GM12872 (cell line): ENCODE measurements around the gene PRIM1.

ENCODE experiments used
- TF ChIP-seq, protein P1 (sequence below): IDR thresholded peaks from 3 replicates; pipeline ENCODE4 v1.5.1; 2011; ENCODE audit warnings: low read depth, mild to moderate bottlenecking, low read length, moderate library complexity; ENCODE audit not compliant: insufficient read depth

PRIM1 gene

DNA sequence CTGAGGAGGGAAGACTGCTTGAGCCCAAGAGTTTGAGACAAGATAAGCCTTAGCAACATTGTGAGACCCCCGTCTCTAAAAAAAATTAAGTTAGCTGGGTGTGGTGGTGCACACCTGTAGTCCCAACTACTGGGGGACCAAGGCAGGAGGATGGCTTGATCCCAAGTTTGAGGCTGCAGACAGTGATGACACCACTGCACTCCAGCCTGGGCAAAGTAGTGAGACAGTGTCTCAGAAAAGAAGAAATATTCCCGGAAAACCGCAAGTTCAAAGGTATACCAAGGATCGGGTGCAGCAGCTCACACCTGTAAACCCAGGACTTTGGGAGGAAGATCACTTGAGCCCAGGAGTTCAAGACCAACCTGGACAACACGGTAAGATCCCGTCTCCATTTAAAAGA, 69.8 kb downstream of the PRIM1 start:
- TF ChIP-seq, protein P1, sequence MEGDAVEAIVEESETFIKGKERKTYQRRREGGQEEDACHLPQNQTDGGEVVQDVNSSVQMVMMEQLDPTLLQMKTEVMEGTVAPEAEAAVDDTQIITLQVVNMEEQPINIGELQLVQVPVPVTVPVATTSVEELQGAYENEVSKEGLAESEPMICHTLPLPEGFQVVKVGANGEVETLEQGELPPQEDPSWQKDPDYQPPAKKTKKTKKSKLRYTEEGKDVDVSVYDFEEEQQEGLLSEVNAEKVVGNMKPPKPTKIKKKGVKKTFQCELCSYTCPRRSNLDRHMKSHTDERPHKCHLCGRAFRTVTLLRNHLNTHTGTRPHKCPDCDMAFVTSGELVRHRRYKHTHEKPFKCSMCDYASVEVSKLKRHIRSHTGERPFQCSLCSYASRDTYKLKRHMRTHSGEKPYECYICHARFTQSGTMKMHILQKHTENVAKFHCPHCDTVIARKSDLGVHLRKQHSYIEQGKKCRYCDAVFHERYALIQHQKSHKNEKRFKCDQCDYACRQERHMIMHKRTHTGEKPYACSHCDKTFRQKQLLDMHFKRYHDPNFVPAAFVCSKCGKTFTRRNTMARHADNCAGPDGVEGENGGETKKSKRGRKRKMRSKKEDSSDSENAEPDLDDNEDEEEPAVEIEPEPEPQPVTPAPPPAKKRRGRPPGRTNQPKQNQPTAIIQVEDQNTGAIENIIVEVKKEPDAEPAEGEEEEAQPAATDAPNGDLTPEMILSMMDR, result no peak
